NB4 (cell line): ENCODE measurements around the gene CFTR.

Experiments used
- DNase-seq: peaks from one replicate; pipeline ENCODE4 v3.0.0; 2010; ENCODE audit warnings: low read depth
- H3K4me3 ChIP-seq: one replicate; pipeline ENCODE4 v1.5.1; 2011; ENCODE audit warnings: mild to moderate bottlenecking, low read depth, low read length, moderate library complexity
- MYC ChIP-seq: IDR thresholded peaks from 2 replicates; pipeline ENCODE4 v1.6.1; 2011; ENCODE audit warnings: low read depth, low read length
- POLR2A ChIP-seq: IDR thresholded peaks from 2 replicates; pipeline ENCODE4 v1.6.1; 2011; ENCODE audit warnings: mild to moderate bottlenecking; ENCODE audit not compliant: insufficient read length; ENCODE audit errors: extremely low read depth
- TF ChIP-seq, protein P1 (sequence below): IDR thresholded peaks from 2 replicates; pipeline ENCODE4 v1.6.1; 2011; ENCODE audit warnings: low read depth, low read length
- TF ChIP-seq, protein P2 (sequence below): IDR thresholded peaks from one replicate; pipeline ENCODE4 v1.5.1; 2012; ENCODE audit warnings: low read depth, low read length

The CFTR gene

DNA sequence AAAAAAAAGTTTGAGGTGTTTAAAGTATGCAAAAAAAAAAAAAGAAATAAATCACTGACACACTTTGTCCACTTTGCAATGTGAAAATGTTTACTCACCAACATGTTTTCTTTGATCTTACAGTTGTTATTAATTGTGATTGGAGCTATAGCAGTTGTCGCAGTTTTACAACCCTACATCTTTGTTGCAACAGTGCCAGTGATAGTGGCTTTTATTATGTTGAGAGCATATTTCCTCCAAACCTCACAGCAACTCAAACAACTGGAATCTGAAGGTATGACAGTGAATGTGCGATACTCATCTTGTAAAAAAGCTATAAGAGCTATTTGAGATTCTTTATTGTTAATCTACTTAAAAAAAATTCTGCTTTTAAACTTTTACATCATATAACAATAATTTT lies 130.6 kb downstream of the CFTR start:
- TF ChIP-seq, protein P1, sequence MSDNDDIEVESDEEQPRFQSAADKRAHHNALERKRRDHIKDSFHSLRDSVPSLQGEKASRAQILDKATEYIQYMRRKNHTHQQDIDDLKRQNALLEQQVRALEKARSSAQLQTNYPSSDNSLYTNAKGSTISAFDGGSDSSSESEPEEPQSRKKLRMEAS = no peak
- TF ChIP-seq POLR2A (no peak), MYC (no peak)
- TF ChIP-seq, protein P2, sequence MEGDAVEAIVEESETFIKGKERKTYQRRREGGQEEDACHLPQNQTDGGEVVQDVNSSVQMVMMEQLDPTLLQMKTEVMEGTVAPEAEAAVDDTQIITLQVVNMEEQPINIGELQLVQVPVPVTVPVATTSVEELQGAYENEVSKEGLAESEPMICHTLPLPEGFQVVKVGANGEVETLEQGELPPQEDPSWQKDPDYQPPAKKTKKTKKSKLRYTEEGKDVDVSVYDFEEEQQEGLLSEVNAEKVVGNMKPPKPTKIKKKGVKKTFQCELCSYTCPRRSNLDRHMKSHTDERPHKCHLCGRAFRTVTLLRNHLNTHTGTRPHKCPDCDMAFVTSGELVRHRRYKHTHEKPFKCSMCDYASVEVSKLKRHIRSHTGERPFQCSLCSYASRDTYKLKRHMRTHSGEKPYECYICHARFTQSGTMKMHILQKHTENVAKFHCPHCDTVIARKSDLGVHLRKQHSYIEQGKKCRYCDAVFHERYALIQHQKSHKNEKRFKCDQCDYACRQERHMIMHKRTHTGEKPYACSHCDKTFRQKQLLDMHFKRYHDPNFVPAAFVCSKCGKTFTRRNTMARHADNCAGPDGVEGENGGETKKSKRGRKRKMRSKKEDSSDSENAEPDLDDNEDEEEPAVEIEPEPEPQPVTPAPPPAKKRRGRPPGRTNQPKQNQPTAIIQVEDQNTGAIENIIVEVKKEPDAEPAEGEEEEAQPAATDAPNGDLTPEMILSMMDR = no peak

DNA sequence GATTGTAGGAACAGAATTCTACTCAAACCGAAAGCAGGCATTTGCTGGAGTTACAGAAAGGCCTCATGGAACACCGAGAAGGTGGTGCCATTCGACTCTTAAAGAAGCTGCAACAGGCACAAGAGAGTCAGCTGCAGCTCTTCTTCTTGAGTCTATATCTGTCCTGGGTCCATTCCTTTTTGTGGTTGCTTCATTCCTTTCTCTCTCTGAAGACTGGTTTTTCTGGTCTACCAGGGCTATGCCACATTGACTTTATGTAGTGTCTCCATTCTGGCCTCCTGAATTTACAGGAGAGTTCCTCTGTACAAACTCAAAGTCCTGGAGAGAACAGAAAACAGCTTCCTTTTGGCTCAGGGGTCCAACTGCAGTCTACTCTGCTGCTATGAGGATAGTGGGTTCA lies 132.8 kb downstream of the CFTR start:
- no peak for DNase-seq
- no peak overlapping the region for H3K4me3 ChIP-seq

More for the DNA sequence above, 130.6 kb downstream of the CFTR start:
- H3K4me3 ChIP-seq = no peak overlapping the region
- no peak for DNase-seq

DNA sequence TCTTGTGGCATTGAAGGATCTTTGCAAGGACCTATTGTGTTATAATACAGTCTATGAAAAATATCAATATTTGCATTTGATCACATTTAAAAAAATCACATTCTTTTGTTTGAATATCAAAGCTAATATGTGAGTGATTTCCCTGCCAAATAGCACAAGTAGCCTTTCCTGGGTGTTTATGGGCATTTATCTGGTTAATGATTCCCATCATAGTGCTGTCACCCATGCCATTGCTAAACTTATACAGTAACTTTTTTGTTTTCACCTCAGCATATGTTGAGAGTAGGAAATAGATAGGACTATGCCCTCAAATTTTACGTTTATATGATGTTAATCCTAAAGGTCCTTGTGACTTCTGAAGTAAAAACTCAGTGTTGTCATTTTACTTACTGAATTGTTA lies 136.9 kb downstream of the CFTR start:
- no peak overlapping the region for H3K4me3 ChIP-seq
- TF ChIP-seq POLR2A (no peak), MYC (no peak)
- TF ChIP-seq, protein P1 = no peak
- TF ChIP-seq, protein P2 = no peak
- no peak for DNase-seq

More for the DNA sequence above, 132.8 kb downstream of the CFTR start:
- TF ChIP-seq, protein P2 = no peak
- TF ChIP-seq POLR2A (no peak), MYC (no peak)

DNA sequence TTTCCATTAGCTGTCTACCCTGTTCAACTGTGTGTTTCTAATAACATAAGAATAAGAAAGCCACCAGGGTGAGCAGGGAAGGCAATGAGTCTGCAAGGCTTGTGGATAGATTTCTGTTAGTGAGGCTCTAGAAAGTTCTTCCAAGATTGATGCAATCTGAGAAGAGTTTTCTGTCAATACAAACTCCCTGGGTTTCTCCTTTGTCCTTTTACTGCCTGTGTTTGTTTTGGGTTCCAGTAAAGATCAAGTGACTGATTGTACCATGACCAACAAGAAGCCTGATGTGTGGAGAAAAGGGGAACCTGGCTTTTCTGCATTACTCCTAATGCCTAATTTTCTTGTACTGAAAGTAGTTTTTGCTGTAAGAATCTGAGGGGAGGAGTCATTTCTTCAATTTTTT lies 139.9 kb downstream of the CFTR start:
- TF ChIP-seq, protein P2 = no peak
- TF ChIP-seq, protein P1 = no peak
- TF ChIP-seq POLR2A = no peak
- no peak for TF ChIP-seq MYC
- H3K4me3 ChIP-seq = no peak overlapping the region
- no peak for DNase-seq

DNA sequence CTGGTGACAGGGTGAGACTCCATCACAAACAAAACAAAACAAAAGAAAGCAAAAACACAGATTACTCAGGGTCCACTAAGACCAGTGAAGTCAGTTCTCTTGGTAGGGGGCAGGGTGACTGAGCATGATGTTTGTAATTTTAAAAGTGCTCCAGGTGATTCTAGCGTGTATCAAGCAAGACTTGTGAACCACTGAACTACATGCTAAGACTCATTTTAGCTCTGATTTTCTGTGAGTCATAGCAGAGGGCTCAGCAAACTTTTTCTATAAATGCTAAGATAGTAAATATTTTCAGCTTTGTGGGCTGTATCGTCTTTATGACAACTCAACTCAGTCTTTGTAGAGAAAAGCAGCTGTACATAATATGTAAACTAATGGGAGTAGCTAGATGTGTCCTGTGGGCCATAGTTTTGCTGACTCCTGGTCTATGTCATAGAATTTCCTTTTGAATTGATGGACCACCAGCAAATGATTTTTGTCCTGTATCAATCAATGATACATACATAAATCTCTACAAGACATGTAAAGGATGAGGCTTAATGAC lies 141.3 kb downstream of the CFTR start:
- H3K4me3 ChIP-seq = no peak overlapping the region
- TF ChIP-seq POLR2A = no peak
- TF ChIP-seq, protein P2 = no peak
- TF ChIP-seq, protein P1 = no peak
- no peak for TF ChIP-seq MYC
- DNase-seq = no peak

DNA sequence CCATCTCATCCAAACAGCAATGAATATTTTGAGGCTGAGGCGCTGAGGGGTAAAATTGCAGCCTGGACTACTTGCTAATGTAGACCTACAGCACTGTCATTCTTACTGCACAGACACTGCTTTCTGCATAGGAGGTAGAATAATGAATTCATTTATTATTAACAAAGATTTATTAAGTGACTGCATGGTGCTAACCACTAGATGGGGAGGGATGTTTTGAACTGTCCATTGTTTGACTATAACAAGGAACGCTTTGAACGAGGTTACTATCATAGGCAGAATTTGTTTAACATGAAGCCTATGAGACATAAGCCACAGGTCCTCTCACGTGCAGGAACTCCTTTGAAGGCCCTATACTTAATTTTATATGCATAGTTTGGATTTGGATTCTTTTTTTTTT lies 143.8 kb downstream of the CFTR start:
- no peak overlapping the region for H3K4me3 ChIP-seq
- TF ChIP-seq, protein P2 = no peak
- TF ChIP-seq, protein P1 = no peak
- TF ChIP-seq MYC (no peak), POLR2A (no peak)
- DNase-seq = no peak
